A549 treated with AZD9567 at 1 μM for 4 hours (cell line): Measurements from ENCODE around the gene KYNU. TPM values are rescaled to one million over a fixed set of nuclear protein-coding genes. Genes with fewer than 3 reads are reported as not detected.

ENCODE experiments used
- total RNA-seq: library from RNA; stranded (reverse); fragments of 200-300 nt; extraction: Qiagen RNA extraction; gene quantifications from 5 replicates; pipeline ENCODE4 v1.2.3, GENCODE V29; 2022; ENCODE audit not compliant: insufficient read depth

Gene KYNU
- 221 to 280 TPM (median 243 TPM) in 5 replicates for total RNA-seq

DNA sequence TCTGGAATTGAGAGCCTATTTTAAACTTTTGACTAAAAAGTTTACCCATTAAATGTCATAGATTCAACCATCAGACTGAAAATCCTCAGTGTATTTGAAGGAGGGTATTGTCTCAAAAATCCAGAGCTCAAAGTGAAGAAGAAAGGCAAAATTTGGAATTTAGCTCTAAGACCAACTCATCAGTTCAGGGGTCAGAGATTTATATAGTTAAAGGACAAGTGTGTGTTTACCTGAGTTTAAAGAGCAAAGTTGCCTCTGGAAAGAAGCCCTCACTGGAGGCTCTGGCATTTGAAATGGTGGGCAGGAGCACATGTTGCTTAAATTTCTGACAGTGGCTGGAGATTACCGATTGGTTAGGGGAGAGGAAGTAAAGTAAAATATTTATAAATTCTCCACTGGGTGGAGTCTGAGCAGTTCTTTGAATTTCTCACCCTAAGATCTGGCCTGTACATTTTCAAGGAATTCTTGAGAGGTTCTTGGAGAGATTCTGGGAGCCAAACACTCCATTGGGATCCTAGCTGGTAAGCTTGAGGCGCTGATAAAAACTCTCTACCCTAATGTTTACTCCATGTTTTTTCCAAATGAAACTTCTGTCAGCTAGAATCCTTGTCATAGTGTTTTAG is at the start of gene KYNU:
Gene KYNU (plus strand): TSS at position 449 of the 623 bp plus-strand sequence. CDS start 7,704 bp downstream, outside the sequence.

